Ureter (tissue), 1 donor: ENCODE results near the gene CST5. TPM values are rescaled to one million over a fixed set of nuclear protein-coding genes. Genes with fewer than 3 reads are reported as not detected.
"Not testable (repeated sequence)": the region's sequence is repeated elsewhere in the genome, so short reads cannot be mapped to it uniquely, and the experiment has no call there.

Source experiments
- DNase-seq: peaks from one replicate; pipeline ENCODE4 v3.0.0-alpha.2; 2020; ENCODE audit warnings: low spot score
- total RNA-seq: library from RNA; stranded (reverse); gene quantifications from one replicate; pipeline ENCODE4 v1.2.4, GENCODE V29; 2023
- donor health status: DM: yes; HTN: yes; CAD: no.

Gene CST5
- total RNA-seq, 1 donor from 2014 or later = not detected

DNA sequence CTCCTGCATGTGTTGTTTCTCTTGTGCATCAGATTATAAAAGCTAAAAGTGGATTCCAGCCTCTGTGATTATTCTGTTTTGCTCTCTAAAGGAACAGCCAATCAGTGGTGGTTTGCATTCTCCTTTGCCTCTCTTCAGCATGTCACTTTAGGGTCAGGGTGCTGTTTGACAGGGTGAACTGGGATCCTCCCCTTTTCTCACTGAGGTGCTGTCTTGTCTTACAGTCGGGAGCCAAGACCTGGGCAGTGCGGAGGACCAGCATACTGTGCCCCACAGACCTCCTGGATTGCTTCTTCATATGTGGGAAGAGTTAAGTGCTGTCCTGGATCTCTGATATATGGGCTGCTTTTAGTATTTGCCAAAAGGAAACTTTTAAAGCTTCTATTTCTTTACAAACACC, 37.9 kb downstream of the CST5 start:
- no peak for DNase-seq

DNA sequence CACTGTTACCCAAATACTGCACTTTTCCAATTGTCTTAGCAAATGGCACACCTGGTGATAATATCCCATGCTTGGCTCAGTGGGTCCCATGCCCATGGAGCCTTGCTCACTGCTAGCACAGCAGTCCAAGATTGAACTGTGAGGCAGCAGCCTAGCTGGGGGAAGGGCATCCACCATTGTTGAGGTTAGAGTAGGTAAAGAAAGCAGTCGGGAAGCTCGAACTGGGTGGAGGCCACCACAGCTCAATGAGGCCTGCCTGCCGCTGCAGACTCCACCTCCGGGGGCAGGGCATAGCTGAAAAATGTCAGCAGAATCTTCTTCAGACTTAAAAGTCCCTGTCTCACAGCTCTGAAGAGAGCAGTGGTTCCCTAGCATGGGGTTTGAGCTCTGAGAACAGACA, 43.8 kb downstream of the CST5 start:
- DNase-seq = no peak

DNA sequence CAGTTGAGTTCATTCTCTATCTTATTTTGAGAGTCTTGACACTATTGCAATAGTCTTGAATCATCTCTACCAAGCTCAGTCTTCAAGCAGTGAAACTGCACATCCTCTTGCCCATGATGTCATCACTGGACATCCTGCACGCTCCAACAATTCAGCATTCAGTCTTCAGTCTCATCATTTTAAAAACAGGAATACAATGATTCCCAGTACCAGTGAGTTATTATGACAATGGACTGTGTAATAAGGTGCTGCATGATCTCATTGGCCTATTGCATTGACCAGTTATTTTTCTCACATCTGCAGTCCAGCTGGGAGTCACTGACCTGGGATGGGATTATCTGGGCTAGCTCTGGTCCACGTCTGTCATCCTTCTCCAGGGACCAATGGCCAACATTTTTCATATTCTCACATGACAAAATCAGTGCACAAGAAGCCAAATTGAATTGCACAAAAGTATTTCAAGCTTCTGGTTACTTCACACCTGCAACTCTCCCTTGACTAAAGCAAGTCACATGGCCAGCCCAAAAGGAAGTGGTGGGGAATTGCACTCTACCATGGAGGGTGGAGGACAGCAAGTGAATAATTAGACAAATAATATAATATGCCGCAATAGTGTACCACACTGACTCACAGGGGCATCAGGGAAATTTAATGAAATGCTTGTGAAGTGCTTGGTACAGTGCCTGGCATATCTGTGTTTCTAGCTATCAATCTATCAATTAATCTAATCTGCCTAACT, 46.6 kb downstream of the CST5 start:
- no peak for DNase-seq

DNA sequence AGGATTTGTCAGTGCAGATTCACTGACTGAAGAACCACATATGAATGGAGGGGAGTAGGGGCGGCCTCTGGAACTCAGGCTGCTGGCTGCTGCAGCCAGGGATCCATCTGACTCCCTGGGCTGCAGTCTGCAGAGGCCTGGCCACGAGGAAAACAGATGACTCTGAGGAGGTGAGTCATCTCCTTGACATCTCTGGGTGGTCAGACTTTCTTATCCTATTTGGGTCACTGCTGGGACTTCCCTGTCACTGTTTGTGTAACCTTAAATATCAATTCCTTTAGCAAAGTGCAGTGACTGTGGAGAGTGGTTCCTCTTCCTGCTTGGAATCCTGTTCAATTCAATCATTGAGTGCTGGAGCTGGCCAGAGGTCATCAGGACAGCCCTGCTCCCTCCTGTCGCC, 47.6 kb downstream of the CST5 start:
- DNase-seq = not testable (repeated sequence)

DNA sequence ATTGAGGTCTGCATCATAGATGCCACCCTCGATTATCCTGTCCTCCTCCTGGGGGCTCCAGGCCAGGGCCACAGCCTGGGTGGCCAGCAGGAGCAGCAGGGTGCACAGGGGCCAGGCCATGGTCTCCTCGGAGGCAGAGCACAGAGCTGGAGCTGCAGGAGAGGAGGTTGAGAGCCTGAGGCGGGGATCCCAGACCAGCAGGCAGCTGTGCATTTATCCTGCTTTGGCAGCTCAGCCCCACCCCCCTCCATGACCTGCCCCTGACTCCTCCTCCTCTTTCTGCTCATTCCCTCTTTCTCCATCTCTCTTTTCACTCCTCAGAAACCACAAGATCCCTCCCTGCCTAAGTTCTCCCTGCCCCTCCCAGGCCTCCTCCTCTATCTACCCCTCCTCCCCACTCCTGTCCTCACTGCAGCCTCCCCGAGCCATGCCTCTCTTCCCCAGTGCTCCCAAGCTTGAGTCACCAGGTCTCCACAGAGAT, 53.0 kb downstream of the CST5 start, which contains the start of gene CST2:
CST2 (minus strand) TSS at position 189 of the 481 bp plus-strand sequence; CDS start at position 120, 69 bp downstream.
- DNase-seq = no peak

Other genes with a start within 250 kb of the CST5 start
- gene CST3, start 241.8 kb downstream of the CST5 start, total RNA-seq = 544 TPM
- not detected for gene CST4, start 190.7 kb downstream of the CST5 start, total RNA-seq
- not detected for gene CST1, start 128.8 kb downstream of the CST5 start, total RNA-seq
- gene CST2, start 53.0 kb downstream of the CST5 start, total RNA-seq = not detected
- not detected for gene GGTLC1, start 109.0 kb upstream of the CST5 start, total RNA-seq